NCI-H2107 (cell line): ENCODE data around the gene TNPO1.
"Not testable (repeated sequence)": the region's sequence is repeated elsewhere in the genome, so short reads cannot be mapped to it uniquely, and the experiment has no call there.

Experiments
- DNase-seq: peaks from one replicate; lab custom pipeline; 2025; lab: John Stamatoyannopoulos, UW

TNPO1 gene

GRCh38 chr5:72854419-72854818 is 38.0 kb downstream of the TNPO1 start:
- no peak for DNase-seq

GRCh38 chr5:72855821-72856220 is 39.4 kb downstream of the TNPO1 start:
- DNase-seq = no peak

GRCh38 chr5:72857396-72857795 is 40.9 kb downstream of the TNPO1 start:
- no peak for DNase-seq

GRCh38 chr5:72859127-72859526 is 42.7 kb downstream of the TNPO1 start:
- DNase-seq = no peak

- DNase-seq = no peak
Measured at GRCh38 chr5:72860499-72860898, 44.0 kb downstream of the TNPO1 start.

- DNase-seq = no peak
Measured at GRCh38 chr5:72871366-72872024, 55.0 kb downstream of the TNPO1 start.

- no peak for DNase-seq
Measured at GRCh38 chr5:72878854-72879253, 62.4 kb downstream of the TNPO1 start.

GRCh38 chr5:72882989-72883388 is 66.5 kb downstream of the TNPO1 start:
- no peak for DNase-seq

GRCh38 chr5:72883850-72884249 is 67.4 kb downstream of the TNPO1 start:
- DNase-seq = no peak

- no peak for DNase-seq
Measured at GRCh38 chr5:72884892-72885291, 68.4 kb downstream of the TNPO1 start.

- no peak for DNase-seq
Measured at GRCh38 chr5:72885824-72886223, 69.4 kb downstream of the TNPO1 start.

GRCh38 chr5:72888595-72888994 is 72.1 kb downstream of the TNPO1 start:
- no peak for DNase-seq

GRCh38 chr5:72889324-72889723 is 72.9 kb downstream of the TNPO1 start:
- no peak for DNase-seq

GRCh38 chr5:72892846-72893245 is 76.4 kb downstream of the TNPO1 start:
- no peak for DNase-seq

GRCh38 chr5:72895758-72896157 is 79.3 kb downstream of the TNPO1 start:
- no peak for DNase-seq

GRCh38 chr5:72906806-72907205 is 90.3 kb downstream of the TNPO1 start:
- no peak for DNase-seq

- DNase-seq = no peak
Measured at GRCh38 chr5:72908664-72909063, 92.2 kb downstream of the TNPO1 start.

- no peak for DNase-seq
Measured at GRCh38 chr5:72917371-72917776, 100.9 kb downstream of the TNPO1 start.

GRCh38 chr5:72920690-72921502 is 104.4 kb downstream of the TNPO1 start:
- no peak for DNase-seq

- DNase-seq = no peak
Measured at GRCh38 chr5:72921886-72922285, 105.4 kb downstream of the TNPO1 start.

GRCh38 chr5:72922422-72922821 is 106.0 kb downstream of the TNPO1 start:
- DNase-seq = no peak

- no peak for DNase-seq
Measured at GRCh38 chr5:72925336-72926010, 109.0 kb downstream of the TNPO1 start.

- not testable (repeated sequence) for DNase-seq
Measured at GRCh38 chr5:72932686-72933085, 116.2 kb downstream of the TNPO1 start.
